Esophagus muscularis mucosa (tissue), 3 donors: Measurements from ENCODE around the gene TBX18.

Experiments
- CTCF ChIP-seq, 3 experiments: fragments of 200-600 bp in 2 of 3; fragments of 450-650 bp in 1 of 3; sonication (generic) in 2 of 3; IDR thresholded peaks; one replicate each; pipeline ENCODE4 v1.5.1; 2017 to 2019; ENCODE audit warnings: antibody characterized with exemption in 3 of 3, mild to moderate bottlenecking in 2 of 3, moderate library complexity in 1 of 3
- POLR2A ChIP-seq: fragments of 450-650 bp; IDR thresholded peaks from one replicate; pipeline ENCODE4 v1.6.1; 2017; ENCODE audit warnings: antibody characterized with exemption, moderate library complexity, mild to moderate bottlenecking, low read depth
- POLR2AphosphoS5 ChIP-seq, 2 donors: sonication (generic); formaldehyde crosslinking; IDR thresholded peaks; one replicate each; pipeline ENCODE4 v1.6.1; 2017; ENCODE audit warnings: antibody characterized with exemption in 2 of 2

GRCh38 chr6:84639396-84639795, 125.0 kb downstream of the TBX18 start:
- no peak for TF ChIP-seq CTCF (IDR thresholded peaks at IDR 0.05)
- no peak for TF ChIP-seq POLR2AphosphoS5 (IDR thresholded peaks at IDR 0.05)
- TF ChIP-seq POLR2A = no peak
